22Rv1 (cell line): ENCODE measurements around the gene PPP1R37.

ENCODE experiments used
- H3K27ac ChIP-seq: fragments of 450-650 bp; 2 replicates; pipeline ENCODE4 v1.5.1; 2017
- CTCF ChIP-seq: fragments of 450-650 bp; IDR thresholded peaks from 2 replicates; pipeline ENCODE4 v1.5.1; 2017; ENCODE audit warnings: mild to moderate bottlenecking
- ZFX ChIP-seq: fragments of 450-650 bp; IDR thresholded peaks from 2 replicates; pipeline ENCODE4 v1.6.1; 2017; ENCODE audit warnings: antibody characterized with exemption, borderline replicate concordance

The PPP1R37 gene

DNA sequence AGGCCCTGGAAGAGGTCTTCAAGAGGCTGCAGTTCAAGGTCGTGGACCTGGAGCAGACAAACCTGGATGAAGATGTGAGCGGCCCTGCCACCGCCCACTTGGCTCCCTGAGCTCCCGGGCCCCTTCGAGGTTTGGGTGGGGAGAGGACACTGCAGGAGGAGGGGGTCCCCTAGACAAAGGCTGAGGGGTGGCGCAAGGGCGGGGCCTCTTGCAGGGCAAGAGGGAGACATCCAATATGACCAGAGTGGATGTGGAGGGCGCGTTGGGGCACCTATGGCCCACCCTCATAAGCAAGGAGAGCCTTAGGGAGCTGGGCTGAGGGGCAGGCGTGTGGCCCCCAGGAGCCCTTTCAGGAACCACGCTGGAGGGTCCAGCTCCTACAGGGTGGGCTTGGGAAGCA lies 47.6 kb downstream of the PPP1R37 start:
- TF ChIP-seq ZFX = no peak
- TF ChIP-seq CTCF = no peak

GRCh38 chr19:45141203-45141900 lies 48.4 kb downstream of the PPP1R37 start:
- no peak overlapping the region for H3K27ac ChIP-seq
- no peak for TF ChIP-seq ZFX

More for the DNA sequence above, 47.6 kb downstream of the PPP1R37 start:
- H3K27ac ChIP-seq = no peak overlapping the region

DNA sequence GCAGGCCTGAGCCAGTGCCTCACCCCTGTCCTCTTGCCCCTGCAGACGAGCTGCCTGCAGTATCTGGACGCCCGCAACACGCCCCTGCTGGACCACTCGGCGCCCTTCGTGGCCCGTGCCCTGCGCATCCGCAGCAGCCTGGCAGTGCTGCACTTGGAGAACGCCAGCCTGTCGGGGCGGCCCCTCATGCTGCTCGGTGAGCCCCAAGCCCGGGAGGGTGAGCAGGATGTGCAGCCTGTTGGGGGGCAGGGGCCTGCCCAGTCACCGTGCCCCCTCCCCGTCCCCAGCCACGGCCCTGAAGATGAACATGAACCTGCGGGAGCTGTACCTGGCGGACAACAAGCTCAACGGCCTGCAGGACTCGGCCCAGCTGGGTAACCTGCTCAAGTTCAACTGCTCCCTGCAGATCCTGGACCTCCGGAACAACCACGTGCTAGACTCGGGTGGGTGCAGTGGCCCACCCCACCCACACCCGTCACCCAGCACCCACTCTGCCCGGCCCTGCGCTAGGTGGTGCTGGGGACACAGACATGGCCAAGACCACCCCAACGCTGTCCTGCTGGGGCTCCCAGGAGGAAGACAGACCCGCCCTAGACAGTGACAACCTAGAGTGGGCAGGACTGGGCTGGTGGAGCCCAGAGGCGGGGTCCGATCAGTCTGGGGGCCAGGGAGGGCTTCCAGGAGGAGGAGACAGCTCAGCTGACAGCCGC lies 49.2 kb downstream of the PPP1R37 start:
- H3K27ac ChIP-seq = no peak overlapping the region
- TF ChIP-seq ZFX (no peak), CTCF (no peak)

DNA sequence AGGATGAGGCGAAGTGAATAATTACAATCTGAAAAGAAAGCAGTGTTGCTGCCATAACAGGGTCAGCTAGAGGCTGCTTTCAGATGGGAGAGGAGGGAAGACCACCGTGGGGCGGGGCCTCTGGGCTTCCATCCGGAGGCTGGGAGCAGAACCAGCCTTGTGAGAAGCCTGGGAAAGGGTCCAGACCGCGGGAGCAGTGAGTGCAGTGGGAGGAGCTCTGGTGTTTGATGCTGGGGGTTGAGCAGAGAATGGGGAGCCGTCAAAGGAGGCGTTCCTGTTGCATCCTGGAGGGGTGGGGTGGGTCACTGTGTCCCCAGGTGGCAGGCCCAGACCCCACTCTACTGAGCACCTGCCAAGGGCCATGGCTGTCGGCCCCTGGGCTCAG lies 49.7 kb downstream of the PPP1R37 start:
- no peak for TF ChIP-seq CTCF
- TF ChIP-seq ZFX = no peak
- no peak overlapping the region for H3K27ac ChIP-seq

GRCh38 chr19:45144431-45145269 lies 51.7 kb downstream of the PPP1R37 start:
- no peak for TF ChIP-seq ZFX
- no peak overlapping the region for H3K27ac ChIP-seq

DNA sequence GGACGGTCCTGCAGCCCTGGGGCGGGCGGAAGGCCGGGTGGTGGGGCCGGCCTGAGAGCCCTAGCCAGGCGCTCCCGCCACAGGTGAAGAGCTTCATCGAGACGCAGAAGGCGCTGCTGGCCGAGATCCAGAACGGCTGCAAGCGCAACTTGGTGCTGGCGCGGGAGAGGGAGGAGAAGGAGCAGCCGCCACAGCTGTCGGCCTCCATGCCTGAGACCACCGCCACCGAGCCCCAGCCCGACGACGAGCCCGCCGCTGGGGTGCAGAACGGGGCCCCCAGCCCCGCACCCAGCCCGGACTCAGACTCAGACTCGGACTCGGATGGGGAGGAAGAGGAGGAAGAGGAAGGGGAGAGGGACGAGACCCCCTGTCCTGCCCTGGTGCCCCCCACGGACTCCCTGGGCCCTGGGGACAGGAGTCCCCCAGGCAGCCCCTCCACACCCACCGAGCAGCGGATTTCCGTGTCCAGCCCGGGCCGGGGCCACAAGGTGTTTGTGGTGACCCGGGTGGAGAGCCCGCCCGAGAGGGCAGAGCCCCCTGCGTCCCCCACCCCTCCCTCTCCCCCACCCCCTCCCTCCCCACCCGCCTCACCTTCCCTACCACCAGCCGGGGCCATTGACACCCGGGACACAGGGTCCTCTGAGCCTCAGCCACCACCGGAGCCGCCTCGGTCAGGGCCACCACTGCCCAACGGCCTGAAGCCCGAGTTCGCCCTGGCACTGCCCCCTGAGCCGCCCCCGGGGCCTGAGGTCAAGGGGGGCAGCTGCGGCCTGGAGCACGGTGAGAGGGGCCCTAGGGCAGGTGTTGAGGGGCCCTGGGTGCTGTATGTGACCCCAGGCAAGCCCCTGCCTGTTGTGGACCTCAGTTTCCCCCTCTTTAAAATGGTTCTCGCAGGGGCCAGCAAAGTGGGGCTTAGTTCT lies 52.6 kb downstream of the PPP1R37 start:
- no peak overlapping the region for H3K27ac ChIP-seq
- no peak for TF ChIP-seq ZFX
- no peak for TF ChIP-seq CTCF

- TF ChIP-seq CTCF = no peak
- no peak for TF ChIP-seq ZFX
- no peak overlapping the region for H3K27ac ChIP-seq
Measured at GRCh38 chr19:45146251-45146650, 53.3 kb downstream of the PPP1R37 start.
